Measurements from ENCODE around the gene SLC39A11. TPM values are rescaled to one million over a fixed set of nuclear protein-coding genes. Genes with fewer than 3 reads are reported as not detected.

SLC39A11 gene
- total RNA-seq, 3 donors from 2014 or later: 31.6 to 71.6 (median 51.6) TPM

GRCh38 chr17:72861811-72862210 is 230.7 kb downstream of the SLC39A11 start:
- no peak for TF ChIP-seq CTCF (IDR thresholded peaks at IDR 0.05)
- Histone ChIP-seq H3K9me3 (no peaks in the 10 kb centered on the region), H3K4me3 (no peak overlapping the region), H3K36me3 (ENCODE audit: low read depth) (no peaks in the 10 kb centered on the region), H3K4me1 (ENCODE audit: low read depth) (no peaks in the 10 kb centered on the region)
- ATAC-seq (no peak), DNase-seq (no peak)
- intact Hi-C loops (cut with DNase I, micrococcal nuclease): no loop called here

- Histone ChIP-seq H3K4me1 (ENCODE audit: low read depth) (no peaks in the 10 kb centered on the region), H3K9me3 (no peaks in the 10 kb centered on the region), H3K36me3 (ENCODE audit: low read depth) (no peaks in the 10 kb centered on the region), H3K4me3 (no peak overlapping the region)
- DNase-seq: no peak
- TF ChIP-seq CTCF (IDR thresholded peaks at IDR 0.05): no peak
- intact Hi-C loops (cut with DNase I, micrococcal nuclease): no loop called here
- no peak for ATAC-seq
Measured at GRCh38 chr17:72860778-72861177, 231.7 kb downstream of the SLC39A11 start.

- ATAC-seq (no peak), DNase-seq (no peak)
- no peaks in the 10 kb centered on the region for H3K9me3 ChIP-seq
- H3K4me3 ChIP-seq: no peak overlapping the region
- intact Hi-C loops (cut with DNase I, micrococcal nuclease): no loop called here
- H3K4me1 ChIP-seq (ENCODE audit: low read depth): no peaks in the 10 kb centered on the region
- no peaks in the 10 kb centered on the region for H3K36me3 ChIP-seq (ENCODE audit: low read depth)
- TF ChIP-seq CTCF (IDR thresholded peaks at IDR 0.05): no peak
Measured at GRCh38 chr17:72858826-72859495, 233.5 kb downstream of the SLC39A11 start.

- DNase-seq (no peak), ATAC-seq (no peak)
- intact Hi-C loops (cut with DNase I, micrococcal nuclease): no loop called here
Measured at GRCh38 chr17:72853440-72854415, 238.8 kb downstream of the SLC39A11 start.

More at GRCh38 chr17:72853440-72854415, 238.8 kb downstream of the SLC39A11 start:
- no peak overlapping the region for H3K4me3 ChIP-seq
- no peak for TF ChIP-seq CTCF (IDR thresholded peaks at IDR 0.05)
- H3K36me3 ChIP-seq (ENCODE audit: low read depth): no peaks in the 10 kb centered on the region
- H3K9me3 ChIP-seq: no peaks in the 10 kb centered on the region
- no peaks in the 10 kb centered on the region for H3K4me1 ChIP-seq (ENCODE audit: low read depth)
